Stomach (tissue), 9 donors: Measurements from ENCODE around the gene TEX19. TPM values are rescaled to one million over a fixed set of nuclear protein-coding genes. Genes with fewer than 3 reads are reported as not detected.
A peak's percentile ranks its signal among the peaks of the same experiment; 100 is the strongest.

Experiments
- DNase-seq, 2 donors: peaks; one replicate each; pipeline versions ENCODE4 v3.0.0 to v3.0.0-alpha.2; 2013 to 2019
- H3K27ac ChIP-seq, 5 donors: fragments of 200-600 bp in 4 of 5; sonication (generic) in 4 of 5; one replicate each; pipeline ENCODE4 v1.5.1; 2013 to 2019; ENCODE audit warnings: mild to moderate bottlenecking in 1 of 5, moderate library complexity in 1 of 5
- H3K27me3 ChIP-seq, 3 donors: fragments of 200-600 bp; sonication (generic); one replicate each; pipeline ENCODE4 v1.5.1; 2017 to 2019; ENCODE audit warnings: mixed run types in 1 of 3
- H3K36me3 ChIP-seq, 4 donors: fragments of 200-600 bp; sonication (generic); 1 replicate in 3 of 4; 2 replicates in 1 of 4; pipeline ENCODE4 v1.5.1; 2016 to 2019
- H3K4me1 ChIP-seq, 4 donors: fragments of 200-600 bp; sonication (generic); one replicate each; pipeline ENCODE4 v1.5.1; 2016 to 2019
- H3K4me3 ChIP-seq, 4 donors: fragments of 200-600 bp; sonication (generic) in 3 of 4; one replicate each; pipeline ENCODE4 v1.5.1; 2016 to 2019; ENCODE audit warnings: mild to moderate bottlenecking in 1 of 4
- H3K9me3 ChIP-seq, 4 donors: fragments of 200-600 bp; sonication (generic); one replicate each; pipeline ENCODE4 v1.5.1; 2016 to 2019
- CTCF ChIP-seq, 7 experiments: fragments of 450-650 bp in 4 of 7; fragments of 200-600 bp in 3 of 7; sonication (generic) in 3 of 7; IDR thresholded peaks; one replicate each; pipeline ENCODE4 v1.5.1; 2016 to 2019; ENCODE audit warnings: antibody characterized with exemption in 7 of 7, control low read depth in 2 of 7, mild to moderate bottlenecking in 1 of 7
- EP300 ChIP-seq: sonication (generic); formaldehyde crosslinking; IDR thresholded peaks from one replicate; pipeline ENCODE4 v1.6.1; 2017; ENCODE audit warnings: antibody characterized with exemption
- POLR2A ChIP-seq, 4 donors: fragments of 450-650 bp; IDR thresholded peaks; one replicate each; pipeline ENCODE4 v1.6.1; 2016; ENCODE audit warnings: antibody characterized with exemption in 4 of 4, control low read depth in 2 of 4, mild to moderate bottlenecking in 1 of 4, moderate library complexity in 1 of 4
- POLR2AphosphoS5 ChIP-seq, 3 donors: sonication (generic); formaldehyde crosslinking; IDR thresholded peaks; one replicate each; pipeline ENCODE4 v1.6.1; 2016; ENCODE audit warnings: antibody characterized with exemption in 3 of 3
- WGBS, 5 donors: extraction: QIAGEN DNeasy Blood & Tissue Kit in 3 of 5; methylation state at CpG; one replicate each; pipeline versions ENCODE4 v1.1.5 to v1.1.7; 2013 to 2018; 5-methylcytosine and 5-hydroxymethylcytosine counted together
- intact Hi-C: fragments of 100-400 bp; cut with DNase I; formaldehyde crosslinking; loops from one replicate; pipeline ENCODE4 v1.15.1; 2023; ENCODE audit warnings: low total_unique reads
- polyA plus RNA-seq, 3 donors: library from polyadenylated mRNA; stranded (reverse); fragments of 200-250 nt; gene quantifications; one replicate each; pipeline ENCODE4 v1.2.3, GENCODE V29; 2013
- total RNA-seq, 5 donors: library from RNA; depleted of rRNA; stranded (reverse); fragments of >200 nt; gene quantifications; one replicate each; pipeline versions ENCODE4 v1.1.0 to v1.2.3, GENCODE V29; 2014 to 2016
- donor health status: healthy with polysubstance abuse.
- donor health status: Bipolar disorder and iron deficiency.
- donor health status: healthy.

Gene TEX19
- total and polyA plus RNA-seq, 8 donors = not detected

GRCh38 chr17:82333279-82334171 is 25.5 kb upstream of the TEX19 start, which contains the start of gene SECTM1:
Gene SECTM1, minus strand, starts transcription at chr17:82333766. Its CDS starts 6,526 bp downstream, at chr17:82327240.
- intact Hi-C loops = no loop called here

GRCh38 chr17:82334204-82334621 is 24.8 kb upstream of the TEX19 start:
- peak overlapping the region; percentile 82 to 94 (median 83) for H3K27ac ChIP-seq
- no peaks in the 10 kb centered on the region for H3K27me3 ChIP-seq
- H3K36me3 ChIP-seq = no peaks in the 10 kb centered on the region
- no peaks in the 10 kb centered on the region for H3K9me3 ChIP-seq
- intact Hi-C loops = no loop called here
- H3K4me3 ChIP-seq = peak overlapping the region; percentile 55 to 72 (median 65)
- no peak for TF ChIP-seq POLR2AphosphoS5 (IDR thresholded peaks at IDR 0.05)
- no peak for TF ChIP-seq EP300
- peaks cover 48 to 89% (median 79%) of the 10 kb centered on the region in 4 donors for H3K4me1 ChIP-seq
- no peak for DNase-seq
- 55 to 70% (median 62%) methylated on average over 5 to 25 of the region's 25 CpGs for WGBS, 5 donors

More at GRCh38 chr17:82333279-82334171, 25.5 kb upstream of the TEX19 start, which contains the start of gene SECTM1:
- H3K4me1 ChIP-seq = peaks cover 46 to 90% (median 80%) of the 10 kb centered on the region in 4 donors
- DNase-seq = peak; percentile 60 to 82
- H3K27me3 ChIP-seq = no peaks in the 10 kb centered on the region
- H3K4me3 ChIP-seq = peak within 1 kb of the TSS; percentile 55 to 72 (median 65)
- H3K36me3 ChIP-seq = no peaks in the 10 kb centered on the region
- peak within 1 kb of the TSS; percentile 82 to 94 (median 83) for H3K27ac ChIP-seq
- 1 to 6% (median 2%) methylated on average over 10 to 90 of the region's 90 CpGs for WGBS, 5 donors
- peak in 2 of 3 donors; percentile 9 to 37 for TF ChIP-seq POLR2AphosphoS5 (IDR thresholded peaks at IDR 0.05)
- no peak for TF ChIP-seq CTCF (IDR thresholded peaks at IDR 0.05)
- H3K9me3 ChIP-seq = no peaks in the 10 kb centered on the region

GRCh38 chr17:82334622-82335394 is 24.2 kb upstream of the TEX19 start:
- peak overlapping the region; percentile 55 to 72 (median 65) for H3K4me3 ChIP-seq
- no peaks in the 10 kb centered on the region for H3K9me3 ChIP-seq
- DNase-seq = peak in 1 of 2 donors; percentile 68
- no peaks in the 10 kb centered on the region for H3K36me3 ChIP-seq
- peaks cover 53 to 89% (median 79%) of the 10 kb centered on the region in 4 donors for H3K4me1 ChIP-seq
- 20 to 31% (median 22%) methylated on average over 14 to 16 of the region's 16 CpGs for WGBS, 5 donors
- no peaks in the 10 kb centered on the region for H3K27me3 ChIP-seq
- H3K27ac ChIP-seq = peak overlapping the region; percentile 82 to 94 (median 83)
- no peak for TF ChIP-seq POLR2A (IDR thresholded peaks at IDR 0.05)
- TF ChIP-seq POLR2AphosphoS5 (IDR thresholded peaks at IDR 0.05) = peak in 2 of 3 donors; percentile 10 to 50
- no peak for TF ChIP-seq CTCF (IDR thresholded peaks at IDR 0.05)
- no peak for TF ChIP-seq EP300
- intact Hi-C loops = no loop called here

- Histone ChIP-seq H3K4me1 (peaks cover 25 to 50% (median 40%) of the 10 kb centered on the region in 4 donors), H3K27me3 (no peaks in the 10 kb centered on the region), H3K36me3 (no peaks in the 10 kb centered on the region), H3K27ac (peak overlapping the region; percentile 52 to 86 (median 76)), H3K9me3 (no peaks in the 10 kb centered on the region), H3K4me3 (peak overlapping the region; percentile 30 to 42 (median 33))
- DNase-seq = peak; percentile 55 to 83
- intact Hi-C loops = no loop called here
- TF ChIP-seq CTCF (IDR thresholded peaks at IDR 0.05) = no peak
- peak in 2 of 3 donors; percentile 29 to 32 for TF ChIP-seq POLR2AphosphoS5 (IDR thresholded peaks at IDR 0.05)
- WGBS, 5 donors = 23 to 30% (median 27%) methylated on average over 28 to 29 of the region's 29 CpGs
These were observed 20.0 kb upstream of the TEX19 start for GRCh38 chr17:82338858-82339633.
